H1 (cell line): ENCODE data around the gene TLE1.

Experiments
- ATF2 ChIP-seq: IDR thresholded peaks from 2 replicates; pipeline ENCODE4 v1.6.1; 2012; ENCODE audit warnings: low read length, inconsistent platforms
- CTCF ChIP-seq, 3 experiments: IDR thresholded peaks; 1 replicate in 2 of 3; 2 replicates in 1 of 3; pipeline versions ENCODE4 v1.5.1 to v1.6.1; 2011; ENCODE audit warnings: low read length in 3 of 3, mild to moderate bottlenecking in 3 of 3, inconsistent platforms in 2 of 3, low read depth in 1 of 3, moderate library complexity in 1 of 3; ENCODE audit not compliant: insufficient read depth in 1 of 3; ENCODE audit errors: control extremely low read depth in 1 of 3
- PHF8 ChIP-seq: fragments of 200-600 bp; sonication (generic); conservative IDR thresholded peaks from 2 replicates; pipeline ENCODE4 v1.7.1; 2012; ENCODE audit warnings: low read depth, mild to moderate bottlenecking, inconsistent platforms, low read length, moderate library complexity

GRCh38 chr9:81614335-81614734 is 75.0 kb downstream of the TLE1 start:
- TF ChIP-seq PHF8, result no peak
- no peak for TF ChIP-seq CTCF (IDR thresholded peaks at IDR 0.05; ENCODE audit: control extremely low read depth in 1 of 3, insufficient read depth in 1 of 3, low read depth in 1 of 3, low read length in 3 of 3)
- TF ChIP-seq ATF2, result no peak
